ENCODE data around the gene C2CD4D.

Gene C2CD4D

GRCh38 chr1:151819227-151819835 lies 20.3 kb downstream of the C2CD4D start:
- TF ChIP-seq, protein P1, sequence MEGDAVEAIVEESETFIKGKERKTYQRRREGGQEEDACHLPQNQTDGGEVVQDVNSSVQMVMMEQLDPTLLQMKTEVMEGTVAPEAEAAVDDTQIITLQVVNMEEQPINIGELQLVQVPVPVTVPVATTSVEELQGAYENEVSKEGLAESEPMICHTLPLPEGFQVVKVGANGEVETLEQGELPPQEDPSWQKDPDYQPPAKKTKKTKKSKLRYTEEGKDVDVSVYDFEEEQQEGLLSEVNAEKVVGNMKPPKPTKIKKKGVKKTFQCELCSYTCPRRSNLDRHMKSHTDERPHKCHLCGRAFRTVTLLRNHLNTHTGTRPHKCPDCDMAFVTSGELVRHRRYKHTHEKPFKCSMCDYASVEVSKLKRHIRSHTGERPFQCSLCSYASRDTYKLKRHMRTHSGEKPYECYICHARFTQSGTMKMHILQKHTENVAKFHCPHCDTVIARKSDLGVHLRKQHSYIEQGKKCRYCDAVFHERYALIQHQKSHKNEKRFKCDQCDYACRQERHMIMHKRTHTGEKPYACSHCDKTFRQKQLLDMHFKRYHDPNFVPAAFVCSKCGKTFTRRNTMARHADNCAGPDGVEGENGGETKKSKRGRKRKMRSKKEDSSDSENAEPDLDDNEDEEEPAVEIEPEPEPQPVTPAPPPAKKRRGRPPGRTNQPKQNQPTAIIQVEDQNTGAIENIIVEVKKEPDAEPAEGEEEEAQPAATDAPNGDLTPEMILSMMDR (IDR thresholded peaks at IDR 0.05): no peak

- TF ChIP-seq, protein P1 (IDR thresholded peaks at IDR 0.05): no peak
Observed at GRCh38 chr1:151817353-151817730, 22.3 kb downstream of the C2CD4D start.

- TF ChIP-seq, protein P1 (IDR thresholded peaks at IDR 0.05): no peak
Observed at GRCh38 chr1:151816548-151817352, 22.9 kb downstream of the C2CD4D start.

DNA sequence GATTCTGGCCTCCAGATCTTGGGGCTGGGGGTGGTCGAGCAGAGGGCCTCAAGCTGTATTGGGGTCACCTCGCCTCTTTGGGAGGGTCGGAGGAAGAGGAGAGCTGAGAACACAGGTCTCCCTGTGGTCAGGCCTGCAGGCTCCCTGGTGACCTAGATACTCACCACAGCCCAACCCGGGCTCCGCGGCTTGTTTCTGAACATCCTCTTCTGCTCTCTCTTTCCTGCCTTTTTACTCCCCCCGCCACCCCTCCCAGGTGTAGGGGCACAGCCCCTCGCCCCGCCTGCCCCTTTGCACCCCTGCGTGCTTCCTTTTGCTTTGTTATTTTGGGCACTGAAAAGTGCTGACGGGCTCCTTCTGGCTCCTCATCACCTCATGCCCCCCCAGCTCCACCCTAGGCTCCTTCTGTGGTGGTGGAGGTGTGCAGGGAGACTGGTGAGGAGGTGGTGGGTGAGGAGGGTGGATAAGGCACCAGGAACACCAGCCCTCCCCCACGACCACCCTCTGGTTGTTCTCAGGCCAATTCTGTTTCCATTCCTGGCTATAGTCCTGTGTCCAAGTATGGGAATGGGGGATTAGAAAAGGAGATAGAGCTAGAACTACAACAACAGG lies 23.8 kb downstream of the C2CD4D start:
- TF ChIP-seq, protein P1 (IDR thresholded peaks at IDR 0.05): no peak

- TF ChIP-seq, protein P1 (IDR thresholded peaks at IDR 0.05): no peak
Observed at GRCh38 chr1:151814971-151815545, 24.6 kb downstream of the C2CD4D start.

GRCh38 chr1:151814426-151814825 lies 25.2 kb downstream of the C2CD4D start:
- TF ChIP-seq, protein P1 (IDR thresholded peaks at IDR 0.05): no peak

DNA sequence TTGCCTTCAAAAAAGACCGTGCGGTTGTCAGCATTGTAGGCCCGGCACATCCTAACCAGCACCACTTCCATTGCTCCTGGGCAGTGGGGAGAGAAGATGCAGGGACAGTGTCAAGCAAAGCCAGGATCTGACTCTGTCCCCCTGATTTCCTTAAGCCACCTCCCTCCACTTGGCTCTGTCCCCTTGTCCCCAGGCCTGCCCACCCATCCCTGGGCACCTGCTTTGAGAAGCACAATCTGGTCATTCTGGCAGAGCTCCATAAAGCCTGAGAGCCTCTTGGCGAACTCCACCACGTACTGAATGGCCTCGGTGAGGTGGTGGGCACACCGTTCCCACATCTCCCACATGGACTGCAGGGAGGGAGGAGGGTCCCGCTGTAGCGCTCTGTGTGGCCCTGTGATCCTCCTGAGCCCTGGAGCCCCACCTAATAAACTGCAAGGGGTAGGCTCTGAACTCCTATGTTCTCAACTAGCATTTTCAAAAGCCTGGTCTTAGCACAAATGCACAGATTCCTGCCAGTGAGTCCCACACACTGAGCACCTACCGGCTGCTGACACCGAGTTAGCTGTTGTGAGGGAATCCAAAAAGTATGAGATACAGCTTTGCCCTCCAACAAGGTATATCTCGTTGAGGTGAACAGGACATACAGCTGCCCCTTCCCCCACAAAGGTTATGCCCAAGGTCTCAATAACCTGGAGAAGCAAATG lies 26.2 kb downstream of the C2CD4D start:
- TF ChIP-seq, protein P1 (IDR thresholded peaks at IDR 0.05): no peak

Data from LNCAP (cell line).